ENCODE measurements around the gene RABGAP1L.
"Not testable (repeated sequence)": the region's sequence is repeated elsewhere in the genome, so short reads cannot be mapped to it uniquely, and the experiment has no call there.

The RABGAP1L gene

GRCh38 chr1:174837386-174837785, 678.1 kb downstream of the RABGAP1L start:
- no peak for DNase-seq

DNA sequence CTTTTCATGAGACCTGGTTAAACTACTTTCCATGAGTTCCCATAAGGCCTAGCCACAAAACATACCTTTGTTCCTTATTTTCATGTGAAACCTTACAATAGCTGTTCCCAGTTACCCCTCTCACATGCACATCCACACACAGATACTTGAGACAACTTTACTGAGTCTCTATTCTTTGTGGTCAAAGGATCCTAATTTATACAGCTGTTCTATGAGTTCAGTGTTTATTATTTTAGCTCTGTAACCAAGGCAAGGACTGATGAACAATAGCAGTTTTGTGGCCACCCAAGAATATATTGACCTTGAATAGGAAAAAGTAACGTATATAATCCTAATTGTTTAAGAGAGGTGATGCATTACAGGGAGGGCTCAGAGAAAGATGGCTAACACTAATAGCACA, 679.9 kb downstream of the RABGAP1L start:
- no peak for DNase-seq

- DNase-seq, result no peak
These were observed 682.4 kb downstream of the RABGAP1L start for GRCh38 chr1:174841747-174842146.

DNA sequence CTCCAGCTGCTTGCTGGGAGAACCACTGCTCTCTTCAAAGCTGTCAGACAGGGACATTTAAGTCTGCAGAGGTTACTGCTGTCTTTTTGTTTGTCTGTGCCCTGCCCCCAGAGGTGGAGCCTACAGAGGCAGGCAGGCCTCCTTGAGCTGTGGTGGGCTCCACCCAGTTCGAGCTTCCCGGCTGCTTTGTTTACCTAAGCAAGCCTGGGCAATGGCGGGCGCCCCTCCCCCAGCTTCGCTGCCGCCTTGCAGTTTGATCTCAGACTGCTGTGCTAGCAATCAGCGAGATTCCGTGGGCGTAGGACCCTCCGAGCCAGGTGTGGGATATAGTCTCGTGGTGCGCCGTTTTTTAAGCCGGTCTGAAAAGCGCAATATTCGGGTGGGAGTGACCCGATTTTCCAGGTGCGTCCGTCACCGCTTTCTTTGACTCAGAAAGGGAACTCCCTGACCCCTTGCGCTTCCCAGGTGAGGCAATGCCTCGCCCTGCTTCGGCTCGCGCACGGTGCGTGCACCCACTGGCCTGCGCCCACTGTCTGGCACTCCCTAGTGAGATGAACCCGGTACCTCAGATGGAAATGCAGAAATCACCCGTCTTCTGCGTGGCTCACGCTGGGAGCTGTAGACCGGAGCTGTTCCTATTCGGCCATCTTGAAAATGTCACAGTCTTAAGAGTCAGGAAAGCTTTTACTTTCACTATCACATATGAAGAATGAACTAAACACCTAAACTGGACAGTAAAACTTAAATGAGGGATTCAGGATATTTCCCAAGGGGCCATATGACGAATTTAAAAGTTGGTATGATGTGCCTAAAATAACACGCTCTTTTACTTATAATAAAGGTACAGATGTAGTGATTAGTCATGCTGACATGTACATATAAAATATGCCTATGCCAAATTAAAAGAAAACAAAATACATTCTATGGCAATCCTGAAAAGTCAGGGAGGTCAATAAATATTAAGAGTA, 689.6 kb downstream of the RABGAP1L start:
- not testable (repeated sequence) for DNase-seq

DNA sequence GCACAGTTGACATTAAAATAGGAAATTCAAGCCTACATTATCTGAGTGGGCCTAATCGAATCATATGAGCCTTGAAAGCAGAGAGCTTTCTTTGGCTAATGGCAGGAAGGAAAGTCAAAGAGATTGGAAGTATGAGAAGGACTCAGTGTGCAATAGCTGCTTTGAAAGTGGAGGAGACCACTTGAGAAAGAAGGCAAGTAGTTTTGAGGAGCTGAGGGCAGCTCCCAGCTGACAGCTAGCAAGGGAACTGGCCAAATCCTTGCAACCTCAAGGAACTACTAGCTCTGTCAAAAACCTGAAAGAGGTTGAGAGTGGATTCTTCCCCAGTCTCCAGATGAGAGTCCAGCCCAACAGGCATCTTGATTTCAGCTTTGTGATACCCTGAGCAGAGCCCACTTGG, 691.4 kb downstream of the RABGAP1L start:
- no peak for DNase-seq

GRCh38 chr1:174858301-174858700, 699.0 kb downstream of the RABGAP1L start:
- no peak for DNase-seq

DNA sequence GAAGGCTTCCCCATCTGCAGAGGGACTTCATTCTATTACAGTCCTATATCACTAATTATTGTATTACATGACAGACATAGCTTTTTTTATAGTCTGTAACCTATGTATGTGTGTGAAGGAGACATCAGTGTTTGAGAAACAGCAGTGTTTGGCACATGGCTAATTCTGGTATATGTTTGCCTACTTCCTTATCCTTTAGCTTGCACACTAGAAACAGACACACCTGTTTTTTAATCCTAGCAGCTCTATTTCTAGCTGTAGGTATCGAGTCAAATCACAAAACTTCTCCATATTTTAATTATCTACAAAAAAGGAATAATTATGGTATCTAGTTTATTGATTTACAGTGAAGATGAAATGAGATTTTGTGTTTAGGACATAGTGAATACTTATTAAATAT, 711.0 kb downstream of the RABGAP1L start:
- DNase-seq, result no peak

- no peak for DNase-seq
These were observed 712.6 kb downstream of the RABGAP1L start for GRCh38 chr1:174871886-174872285.

GRCh38 chr1:174872615-174873058, 713.3 kb downstream of the RABGAP1L start:
- DNase-seq, result no peak

DNA sequence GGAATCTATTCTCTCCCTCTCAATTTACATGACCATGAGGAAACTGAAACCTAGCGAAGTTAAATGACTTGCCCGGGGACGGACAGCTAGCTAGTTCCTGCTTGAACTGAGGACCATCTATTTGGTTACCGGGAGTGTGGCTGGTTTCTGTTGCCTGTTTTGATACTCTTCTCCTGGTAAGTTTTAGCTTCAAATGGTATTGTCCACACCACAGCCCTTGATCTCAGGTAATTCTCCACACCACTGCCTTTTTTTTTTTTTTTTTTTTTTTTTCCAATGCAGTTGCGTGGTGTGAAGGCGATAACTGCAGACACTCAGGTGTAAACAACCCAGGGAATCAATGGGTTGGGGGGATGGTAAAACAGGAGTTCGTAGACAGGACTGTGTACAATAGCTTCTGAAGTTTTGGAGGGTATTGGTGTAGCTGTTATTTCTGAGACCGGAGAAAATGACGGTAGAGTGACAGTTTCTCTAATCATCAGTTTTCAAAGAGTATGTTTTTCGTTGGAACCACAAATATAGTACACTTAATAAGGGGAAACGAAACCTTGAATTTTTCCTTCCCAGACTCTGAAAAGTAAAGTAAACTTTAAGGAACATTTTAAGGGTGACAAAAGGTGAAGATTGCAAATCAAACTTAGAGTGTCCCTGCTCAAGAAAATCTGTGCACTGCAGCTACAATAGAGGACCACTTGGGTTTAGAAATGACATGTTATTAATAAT, 715.2 kb downstream of the RABGAP1L start:
- no peak for DNase-seq

GRCh38 chr1:174875306-174875705, 716.0 kb downstream of the RABGAP1L start:
- no peak for DNase-seq

DNA sequence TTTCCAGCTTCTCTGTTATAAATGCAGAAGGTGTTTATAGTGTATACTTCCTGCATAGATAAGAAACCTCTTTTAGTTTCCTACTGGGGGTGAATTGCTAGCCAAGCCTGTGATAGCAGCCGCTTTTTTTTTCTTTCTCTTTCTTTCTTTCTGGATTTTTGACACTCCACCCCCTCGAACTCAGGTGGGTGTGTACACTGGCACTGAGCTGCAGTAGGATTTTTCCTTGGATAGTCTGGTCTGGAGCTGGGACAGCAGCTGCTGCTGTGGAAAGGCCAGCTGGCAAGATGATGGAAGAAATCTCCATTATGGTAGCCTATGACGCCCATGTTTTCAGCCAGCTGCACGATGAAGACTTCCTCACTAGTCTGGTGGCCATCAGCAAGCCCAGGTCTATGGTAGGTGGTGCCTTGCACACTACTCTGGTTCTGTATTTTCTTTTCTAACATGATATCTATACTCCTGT, 717.9 kb downstream of the RABGAP1L start:
- no peak for DNase-seq

- no peak for DNase-seq
These were observed 720.9 kb downstream of the RABGAP1L start for GRCh38 chr1:174880171-174880570.

GRCh38 chr1:174883409-174883808, 724.1 kb downstream of the RABGAP1L start:
- DNase-seq, result no peak

- no peak for DNase-seq
These were observed 724.7 kb downstream of the RABGAP1L start for GRCh38 chr1:174884038-174884437.

- no peak for DNase-seq
These were observed 725.2 kb downstream of the RABGAP1L start for GRCh38 chr1:174884566-174884965.

GRCh38 chr1:174890024-174890423, 730.7 kb downstream of the RABGAP1L start:
- no peak for DNase-seq

DNA sequence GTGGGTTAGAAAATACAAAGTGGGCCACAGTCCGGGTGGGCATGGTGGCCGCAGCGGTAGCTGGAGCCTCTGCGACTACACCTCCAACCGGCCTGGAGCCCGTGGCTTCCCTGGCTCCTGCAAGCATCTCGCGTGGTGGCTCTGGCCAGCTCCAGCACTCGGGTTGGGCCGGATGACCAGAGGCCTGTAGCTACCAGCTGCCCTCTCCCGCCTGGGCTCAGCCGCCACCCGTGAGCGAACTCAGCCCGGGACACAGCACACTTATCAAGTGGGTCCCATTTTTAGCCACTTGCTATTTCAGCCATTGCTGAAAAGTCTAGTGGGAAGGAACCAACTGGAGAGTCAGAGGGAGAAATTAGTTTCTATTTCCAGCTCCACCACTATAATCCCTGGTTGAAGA, 732.7 kb downstream of the RABGAP1L start:
- DNase-seq, result no peak

DNA sequence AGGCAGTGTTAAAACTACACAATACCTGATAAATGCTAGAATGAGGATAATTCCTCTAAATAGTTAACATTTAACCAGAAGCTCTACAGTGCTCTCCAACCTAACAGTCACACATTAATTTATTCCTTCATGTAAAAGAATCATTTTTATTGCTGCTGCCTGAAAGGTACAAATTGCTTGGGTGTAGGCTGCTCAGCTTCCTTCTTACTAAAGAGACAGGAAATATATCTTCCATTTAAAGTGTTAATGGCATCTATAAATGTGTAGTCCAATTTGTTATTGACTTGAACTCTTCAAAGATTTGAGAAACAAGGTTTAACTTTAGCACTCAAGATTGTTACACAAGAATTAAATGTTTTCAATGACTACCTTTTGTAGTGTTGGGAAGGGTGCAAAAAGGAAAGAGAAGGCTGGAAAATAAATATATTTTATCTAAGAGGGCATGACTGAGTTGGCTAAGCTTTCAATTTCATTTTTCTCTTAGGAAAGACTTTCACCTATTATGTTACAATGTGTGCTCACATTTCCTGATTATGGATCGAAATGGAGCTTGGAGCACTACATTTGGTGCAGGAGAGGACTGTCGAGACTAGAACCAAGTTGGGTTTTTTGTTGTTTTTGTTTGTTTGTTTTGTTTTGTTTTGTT, 734.9 kb downstream of the RABGAP1L start:
- no peak for DNase-seq

DNA sequence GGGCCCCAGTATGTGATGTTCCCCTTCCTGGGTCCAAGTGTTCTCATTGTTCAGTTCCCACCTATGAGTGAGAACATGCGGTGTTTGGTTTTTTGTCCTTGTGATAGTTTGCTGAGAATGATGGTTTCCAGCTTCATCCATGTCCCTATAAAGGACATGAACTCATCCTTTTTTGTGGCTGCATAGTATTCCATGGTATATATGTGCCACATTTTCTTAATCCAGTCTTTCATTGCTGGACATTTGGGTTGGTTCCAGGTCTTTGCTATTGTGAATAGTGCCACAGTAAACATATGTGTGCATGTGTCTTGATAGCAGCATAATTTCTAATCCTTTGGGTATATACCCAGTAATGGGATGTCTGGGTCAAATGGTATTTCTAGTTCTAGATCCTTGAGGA, 736.3 kb downstream of the RABGAP1L start:
- DNase-seq, result not testable (repeated sequence)

DNA sequence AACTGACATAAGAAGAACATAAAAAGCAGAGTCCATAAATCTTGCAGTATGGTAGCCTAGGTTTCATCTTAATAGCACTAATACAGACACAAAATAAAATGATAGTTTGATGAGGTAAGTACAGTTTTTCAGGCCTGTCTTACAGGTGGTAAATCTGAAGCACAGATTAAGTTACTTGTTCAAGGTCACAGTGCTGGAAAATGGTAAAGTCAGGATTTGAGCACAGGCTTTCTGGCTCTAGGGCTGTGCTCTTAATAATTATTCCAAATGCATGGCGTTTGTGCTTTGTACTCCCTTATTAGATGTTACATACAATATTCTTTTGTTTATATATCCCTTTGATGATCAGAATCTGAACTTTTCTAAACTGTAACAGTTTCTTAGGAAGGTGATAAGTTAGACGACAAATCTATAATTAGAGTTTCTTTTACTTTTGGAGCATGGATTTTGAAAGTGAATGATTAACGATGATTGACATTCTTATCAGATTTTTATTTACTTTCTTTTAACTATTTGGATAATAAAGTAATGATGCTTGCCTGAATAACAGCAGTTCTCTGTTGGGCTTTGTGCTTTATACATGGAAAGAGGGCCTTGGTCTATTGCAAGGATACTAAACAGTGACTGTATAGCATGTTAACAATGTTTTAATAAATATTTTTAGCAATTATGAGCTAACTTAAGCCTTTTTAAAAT, 738.9 kb downstream of the RABGAP1L start:
- DNase-seq, result no peak

DNA sequence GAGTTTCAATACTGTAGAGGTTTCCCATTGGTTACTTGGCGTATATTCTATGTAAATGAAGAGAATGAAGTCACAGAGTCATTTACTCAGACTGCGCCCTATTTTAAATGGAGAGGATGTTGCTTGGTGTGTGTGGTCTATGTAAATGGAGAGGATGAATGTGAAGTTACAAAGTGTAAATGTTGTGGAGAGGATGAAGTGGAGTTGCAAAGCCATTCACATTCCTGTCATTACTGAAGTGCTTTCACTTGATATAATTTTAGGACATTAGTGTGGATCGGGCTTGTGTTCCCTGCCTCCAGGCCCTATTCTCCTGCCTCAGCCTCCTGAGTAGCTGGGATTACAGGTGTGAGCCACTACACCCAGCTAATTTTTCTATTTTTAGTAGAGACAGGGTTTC, 741.0 kb downstream of the RABGAP1L start:
- DNase-seq, result no peak

Measured in cortex of kidney (tissue), 1 donor.